ENCODE measurements around the gene IQSEC2. TPM values are rescaled to one million over a fixed set of nuclear protein-coding genes. Genes with fewer than 3 reads are reported as not detected.

Gene IQSEC2
- total RNA-seq, 1 experiment from 2014 or later = 45.7 TPM

DNA sequence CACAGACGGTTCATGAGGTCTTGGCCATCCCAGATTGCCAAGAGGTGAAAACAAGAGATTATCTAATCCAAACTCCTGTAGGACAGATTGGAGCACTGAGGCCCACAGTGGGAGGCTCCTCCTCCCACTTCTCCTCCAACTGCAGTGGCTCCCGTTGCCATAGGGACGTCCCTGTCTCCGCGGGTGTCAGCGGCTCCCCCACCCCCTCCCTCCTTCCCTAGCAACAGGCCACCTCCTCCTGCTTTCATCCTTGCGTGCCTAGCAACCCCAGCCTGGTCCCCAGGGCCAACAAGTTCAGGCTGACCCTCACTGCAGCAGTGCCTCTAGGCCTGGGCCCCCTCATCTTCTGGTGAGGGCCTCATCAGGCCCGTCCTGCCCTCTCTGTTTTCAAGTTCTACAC is 6.8 kb upstream of the IQSEC2 start:
- Histone ChIP-seq H3K9me3 (ENCODE audit: insufficient read depth, low read depth) (no peaks in the 10 kb centered on the region), H3K4me1 (replicated peaks; ENCODE audit: insufficient read depth) (0 out of 2 replicates have a peak, but pooled peaks cover 10% of the 10 kb centered on the region), H3K27me3 (ENCODE audit: insufficient read depth, low read depth) (no peaks in the 10 kb centered on the region), H3F3A (ENCODE audit: insufficient read depth, low read depth) (no peaks in the 10 kb centered on the region), H3K27ac (no peak overlapping the region), H3K4me2 (no peak overlapping the region), H3K79me2 (ENCODE audit: low read depth) (no peaks in the 10 kb centered on the region), H3K4me3 (no peak overlapping the region), H2AFZ (no peak overlapping the region), H4K20me1 (ENCODE audit: insufficient read depth) (no peaks in the 10 kb centered on the region), H3K36me3 (ENCODE audit: low read depth) (no peaks in the 10 kb centered on the region), H3K9me2 (ENCODE audit: insufficient read depth) (no peaks in the 10 kb centered on the region)
- intact Hi-C loops (cut with micrococcal nuclease; ENCODE audit: unreplicated experiment) = no loop called here
- ChIA-PET CTCF (interaction anchor here (1.3 kb wide), 1 partner anchor 27 kb away, joined by 3 read pairs; no protein-coding TSS in a partner anchor), POLR2A (ENCODE audit: unreplicated experiment) (no interaction called here)
- DNase-seq = no peak
- no peak for TF ChIP-seq CTCF (conservative IDR thresholded peaks at IDR 0.05)
- TF ChIP-seq EZH2 (IDR thresholded peaks at IDR 0.05; ENCODE audit: low read depth) = no peak
- BruUV-seq (replicated peaks) = no TSS peak

DNA sequence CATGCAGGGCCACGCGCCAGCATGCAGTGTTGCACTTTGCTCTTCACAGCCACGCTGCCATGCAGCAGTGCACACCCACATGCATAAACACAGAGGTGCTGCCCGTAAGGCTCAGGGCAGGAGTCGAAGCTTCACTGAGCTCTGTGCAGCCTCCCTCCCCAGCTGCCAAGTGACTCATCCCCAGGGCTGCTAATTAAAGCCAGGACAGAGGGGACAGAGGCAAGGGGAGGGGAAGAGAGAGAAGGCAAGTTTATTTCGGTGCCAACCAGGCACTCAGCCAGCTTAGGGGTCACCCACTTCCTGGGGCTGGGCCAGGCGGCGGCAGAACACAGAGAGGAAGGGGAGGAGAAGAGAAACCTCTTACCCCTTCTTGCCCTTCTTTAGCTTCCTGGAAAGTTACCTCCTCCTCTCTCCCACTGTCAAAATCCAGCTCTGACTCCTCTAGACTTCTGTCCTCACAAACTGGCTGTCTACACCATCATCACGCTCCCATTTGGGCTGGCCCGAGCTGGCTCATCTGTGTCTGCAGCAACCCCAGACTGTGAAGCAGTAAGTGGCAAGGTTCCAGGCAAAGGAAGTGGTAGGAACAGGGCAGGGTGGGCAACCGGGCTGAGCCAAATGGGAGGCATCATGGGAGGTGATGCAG is 6.2 kb upstream of the IQSEC2 start:
- Histone ChIP-seq H3K4me2 (peak overlapping the region; percentile 47), H2AFZ (no peak overlapping the region), H3K79me2 (ENCODE audit: low read depth) (no peaks in the 10 kb centered on the region), H3K27ac (no peak overlapping the region), H3K4me3 (no peak overlapping the region), H3F3A (ENCODE audit: insufficient read depth, low read depth) (no peaks in the 10 kb centered on the region), H3K9me3 (ENCODE audit: insufficient read depth, low read depth) (no peaks in the 10 kb centered on the region), H3K36me3 (ENCODE audit: low read depth) (no peaks in the 10 kb centered on the region), H3K9me2 (ENCODE audit: insufficient read depth) (no peaks in the 10 kb centered on the region), H4K20me1 (ENCODE audit: insufficient read depth) (no peaks in the 10 kb centered on the region), H3K27me3 (ENCODE audit: insufficient read depth, low read depth) (no peaks in the 10 kb centered on the region), H3K4me1 (replicated peaks; ENCODE audit: insufficient read depth) (0 out of 2 replicates have a peak, but pooled peaks cover 10% of the 10 kb centered on the region)
- ChIA-PET POLR2A (ENCODE audit: unreplicated experiment) (interaction anchor here (0.5 to 0.6 kb wide), 4 partner anchors 10 to 694 kb away, joined by 3 to 11 read pairs (median 4); no protein-coding TSS in a partner anchor), CTCF (interaction anchor here (0.7 to 1.3 kb wide), 3 partner anchors 27 to 631 kb away, joined by 3 read pairs; no protein-coding TSS in a partner anchor)
- no TSS peak for BruUV-seq (replicated peaks)
- intact Hi-C loops (cut with micrococcal nuclease; ENCODE audit: unreplicated experiment) = no loop called here
- TF ChIP-seq CTCF (conservative IDR thresholded peaks at IDR 0.05) (no peak), EZH2 (IDR thresholded peaks at IDR 0.05; ENCODE audit: low read depth) (no peak)
- DNase-seq = peak; percentile 45 to 55

DNA sequence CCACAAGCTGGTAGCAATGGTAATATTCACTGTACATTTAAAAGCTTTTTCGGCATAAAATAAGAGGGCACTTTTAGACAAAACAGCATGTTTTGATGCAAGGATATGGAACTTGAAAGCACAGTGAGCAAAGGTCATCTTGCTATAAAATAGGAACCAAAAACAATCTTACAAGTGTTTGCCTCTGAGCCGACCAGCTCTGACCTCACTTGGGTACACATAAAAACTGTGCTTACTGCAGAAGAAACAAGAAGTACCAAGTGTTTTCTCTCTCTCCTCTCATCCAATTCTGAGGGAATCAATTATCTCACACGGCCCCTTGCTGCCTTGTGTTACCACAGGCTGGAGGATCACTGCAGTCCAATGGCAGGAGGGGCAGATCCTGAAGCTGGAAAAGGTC is 4.8 kb upstream of the IQSEC2 start:
- H3K9me3 ChIP-seq (ENCODE audit: insufficient read depth, low read depth) = no peaks in the 10 kb centered on the region
- TF ChIP-seq CTCF (conservative IDR thresholded peaks at IDR 0.05) = no peak
- no peak for TF ChIP-seq EZH2 (IDR thresholded peaks at IDR 0.05; ENCODE audit: low read depth)
- H4K20me1 ChIP-seq (ENCODE audit: insufficient read depth) = no peaks in the 10 kb centered on the region
- H3K9me2 ChIP-seq (ENCODE audit: insufficient read depth) = no peaks in the 10 kb centered on the region
- no peak overlapping the region for H3K4me3 ChIP-seq
- CTCF ChIA-PET = no interaction called here
- no peak for DNase-seq
- POLR2A ChIA-PET (ENCODE audit: unreplicated experiment) = no interaction called here
- H3K27me3 ChIP-seq (ENCODE audit: insufficient read depth, low read depth) = no peaks in the 10 kb centered on the region
- H2AFZ ChIP-seq = no peak overlapping the region
- no peak overlapping the region for H3K27ac ChIP-seq
- H3K4me2 ChIP-seq = no peak overlapping the region
- intact Hi-C loops (cut with micrococcal nuclease; ENCODE audit: unreplicated experiment) = no loop called here
- no peaks in the 10 kb centered on the region for H3K79me2 ChIP-seq (ENCODE audit: low read depth)
- H3F3A ChIP-seq (ENCODE audit: insufficient read depth, low read depth) = no peaks in the 10 kb centered on the region
- no TSS peak for BruUV-seq (replicated peaks)
- H3K36me3 ChIP-seq (ENCODE audit: low read depth) = no peaks in the 10 kb centered on the region
- H3K4me1 ChIP-seq (replicated peaks; ENCODE audit: insufficient read depth) = peaks cover 10% of the 10 kb centered on the region; the same call in 1 of the 2 replicates

All from PC-9 (cell line).